HEK293T (cell line): ENCODE results near the gene TRMT2A.

ENCODE experiments used
- FOXA1 ChIP-seq: fragments of 450-650 bp; IDR thresholded peaks from 2 replicates; pipeline ENCODE4 v1.6.1; 2016; ENCODE audit warnings: mild to moderate bottlenecking
- FOXK2 ChIP-seq: fragments of 450-650 bp; IDR thresholded peaks from 2 replicates; pipeline ENCODE4 v1.6.1; 2016; ENCODE audit warnings: mild to moderate bottlenecking
- TARDBP ChIP-seq: fragments of 450-650 bp; IDR thresholded peaks from 2 replicates; pipeline ENCODE4 v1.6.1; 2016

DNA sequence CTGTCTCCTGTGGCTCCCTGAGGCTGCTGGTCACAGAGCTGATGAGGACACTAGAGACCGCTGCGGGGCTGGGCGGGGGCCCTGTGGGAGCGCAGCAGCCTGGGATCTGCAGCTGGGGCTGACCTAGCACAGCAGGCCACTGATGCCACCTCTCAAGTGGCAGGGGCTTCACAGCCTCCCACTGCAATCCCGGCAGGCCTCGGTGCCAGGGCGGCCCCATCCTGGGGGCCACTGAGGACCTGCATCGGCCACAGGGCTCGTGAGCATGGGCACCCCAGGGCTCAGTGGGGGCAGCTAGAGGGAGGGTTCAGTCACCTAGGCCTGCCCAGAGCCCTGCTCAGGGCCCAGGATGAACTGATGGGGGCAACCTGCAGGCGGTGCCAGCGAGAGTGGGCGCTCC is 48.4 kb upstream of the TRMT2A start:
- TF ChIP-seq FOXA1 (no peak), TARDBP (no peak), FOXK2 (no peak)
